ENCODE measurements around the gene PARD3B. TPM values are rescaled to one million over a fixed set of nuclear protein-coding genes. Genes with fewer than 3 reads are reported as not detected.

PARD3B gene
- total and polyA plus RNA-seq, 2 of the 4 experiments (the other 2 are of a cell fraction), result 3.3 to 15.6 TPM

GRCh38 chr2:205463466-205464025 lies 918.3 kb downstream of the PARD3B start:
- Histone ChIP-seq H4K5ac (ENCODE audit: low read depth, low read length) (no peak overlapping the region), H2AK9ac (replicated peaks; ENCODE audit: low read depth, low read length, poor library complexity) (no peak overlapping the region), H3K23ac (ENCODE audit: low read depth, low read length) (no peak overlapping the region), H3K9me1 (ENCODE audit: insufficient read depth, low read length) (peaks cover 3% of the 10 kb centered on the region; the same call in 1 of the 2 replicates), H2AFZ (replicated peaks; ENCODE audit: low read length, poor library complexity) (no peak overlapping the region), H4K8ac (ENCODE audit: low read depth in 2 of 2, low read length in 2 of 2) (no peak overlapping the region), H3K9me3 (ENCODE audit: control insufficient read depth, insufficient read depth, low read length) (no peaks in the 10 kb centered on the region), H3K14ac (replicated peaks; ENCODE audit: low read depth, low read length) (no peak overlapping the region), H3K27ac (ENCODE audit: insufficient read depth, low read length) (no peak overlapping the region), H3K4me3 (ENCODE audit: insufficient read depth, low read depth, low read length) (no peak overlapping the region), H3K56ac (ENCODE audit: extremely low read depth, insufficient read depth, low read length) (no peak overlapping the region), H2AK5ac (ENCODE audit: low read depth, low read length) (no peak overlapping the region), H3K18ac (ENCODE audit: low read depth, low read length) (no peak overlapping the region), H3K36me3 (ENCODE audit: control insufficient read depth, insufficient read depth, low read length) (no peaks in the 10 kb centered on the region), H4K91ac (ENCODE audit: insufficient read depth, low read depth, low read length) (no peak overlapping the region), H3K4me1 (ENCODE audit: control insufficient read depth, insufficient read depth, low read length) (no peaks in the 10 kb centered on the region), H2BK120ac (ENCODE audit: low read depth, low read length) (no peak overlapping the region), H3K4ac (ENCODE audit: low read depth, low read length) (no peak overlapping the region), H3K4me2 (ENCODE audit: low read depth, low read length) (no peak overlapping the region), H3K9ac (ENCODE audit: low read depth, low read length) (no peak overlapping the region), H2BK5ac (ENCODE audit: low read depth, low read length, poor library complexity, severe bottlenecking) (no peak overlapping the region), H3K79me1 (ENCODE audit: low read depth in 1 of 2, low read length in 2 of 2) (no peaks in the 10 kb centered on the region), H2BK15ac (ENCODE audit: low read depth, low read length) (no peak overlapping the region), H2BK20ac (ENCODE audit: low read depth, low read length) (no peak overlapping the region), H4K20me1 (ENCODE audit: insufficient read depth, low read length) (no peaks in the 10 kb centered on the region), H3K27me3 (ENCODE audit: control insufficient read depth, insufficient read depth, low read length) (no peaks in the 10 kb centered on the region)
- intact Hi-C loops (cut with micrococcal nuclease), result no loop called here
- BruUV-seq (replicated peaks), result no TSS peak
- ATAC-seq (ENCODE audit: low read depth), result no peak
- ChIA-PET CTCF (interaction anchor here (0.7 kb wide), 1 partner anchor 46 kb away, joined by 3 read pairs; no protein-coding TSS in a partner anchor), POLR2A (ENCODE audit: unreplicated experiment) (no interaction called here)
- dilution Hi-C loops (cut with HindIII; ENCODE audit: low sequenced_read_pairs, unreplicated experiment), result no loop called here
- 100% methylated on average over 1 of the region's 5 CpGs; no CpG with 5 or more reads in 1 of the 2 experiments for WGBS, 2 experiments (ENCODE audit: extremely low coverage in 2 of 2, insufficient read length in 1 of 2)
- TF ChIP-seq RFX5 (IDR thresholded peaks at IDR 0.05; ENCODE audit: low read depth, low read length), result no peak
- TF ChIP-seq SMC3 (IDR thresholded peaks at IDR 0.05; ENCODE audit: low read depth, low read length), result no peak
- TF ChIP-seq RCOR1 (IDR thresholded peaks at IDR 0.05; ENCODE audit: insufficient replicate concordance, low read length), result no peak
- no peak for TF ChIP-seq RAD21 (IDR thresholded peaks at IDR 0.05; ENCODE audit: low read length)
- TF ChIP-seq, protein P1, sequence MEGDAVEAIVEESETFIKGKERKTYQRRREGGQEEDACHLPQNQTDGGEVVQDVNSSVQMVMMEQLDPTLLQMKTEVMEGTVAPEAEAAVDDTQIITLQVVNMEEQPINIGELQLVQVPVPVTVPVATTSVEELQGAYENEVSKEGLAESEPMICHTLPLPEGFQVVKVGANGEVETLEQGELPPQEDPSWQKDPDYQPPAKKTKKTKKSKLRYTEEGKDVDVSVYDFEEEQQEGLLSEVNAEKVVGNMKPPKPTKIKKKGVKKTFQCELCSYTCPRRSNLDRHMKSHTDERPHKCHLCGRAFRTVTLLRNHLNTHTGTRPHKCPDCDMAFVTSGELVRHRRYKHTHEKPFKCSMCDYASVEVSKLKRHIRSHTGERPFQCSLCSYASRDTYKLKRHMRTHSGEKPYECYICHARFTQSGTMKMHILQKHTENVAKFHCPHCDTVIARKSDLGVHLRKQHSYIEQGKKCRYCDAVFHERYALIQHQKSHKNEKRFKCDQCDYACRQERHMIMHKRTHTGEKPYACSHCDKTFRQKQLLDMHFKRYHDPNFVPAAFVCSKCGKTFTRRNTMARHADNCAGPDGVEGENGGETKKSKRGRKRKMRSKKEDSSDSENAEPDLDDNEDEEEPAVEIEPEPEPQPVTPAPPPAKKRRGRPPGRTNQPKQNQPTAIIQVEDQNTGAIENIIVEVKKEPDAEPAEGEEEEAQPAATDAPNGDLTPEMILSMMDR (conservative IDR thresholded peaks at IDR 0.05; ENCODE audit: low read depth, low read length), result no peak
- TF ChIP-seq USF2 (IDR thresholded peaks at IDR 0.05; ENCODE audit: low read depth, low read length), result no peak
- TF ChIP-seq BHLHE40 (IDR thresholded peaks at IDR 0.05; ENCODE audit: low read depth, low read length), result no peak
- no peak for TF ChIP-seq MAFK (IDR thresholded peaks at IDR 0.05; ENCODE audit: low read depth, low read length)
- no peak for TF ChIP-seq POLR2A (IDR thresholded peaks at IDR 0.05; ENCODE audit: low read depth, low read length)
- no peak for TF ChIP-seq CEBPB (IDR thresholded peaks at IDR 0.05; ENCODE audit: low read depth, low read length)
- DNase-seq, result no peak
- in situ Hi-C loops (cut with MboI; ENCODE audit: low sequenced_read_pairs), result no loop called here
